ENCODE measurements around the gene MAPK12. TPM values are rescaled to one million over a fixed set of nuclear protein-coding genes. Genes with fewer than 3 reads are reported as not detected.

The MAPK12 gene
- total RNA-seq, 4 donors from 2014 or later: 3.6 to 17.7 (median 5.4) TPM

DNA sequence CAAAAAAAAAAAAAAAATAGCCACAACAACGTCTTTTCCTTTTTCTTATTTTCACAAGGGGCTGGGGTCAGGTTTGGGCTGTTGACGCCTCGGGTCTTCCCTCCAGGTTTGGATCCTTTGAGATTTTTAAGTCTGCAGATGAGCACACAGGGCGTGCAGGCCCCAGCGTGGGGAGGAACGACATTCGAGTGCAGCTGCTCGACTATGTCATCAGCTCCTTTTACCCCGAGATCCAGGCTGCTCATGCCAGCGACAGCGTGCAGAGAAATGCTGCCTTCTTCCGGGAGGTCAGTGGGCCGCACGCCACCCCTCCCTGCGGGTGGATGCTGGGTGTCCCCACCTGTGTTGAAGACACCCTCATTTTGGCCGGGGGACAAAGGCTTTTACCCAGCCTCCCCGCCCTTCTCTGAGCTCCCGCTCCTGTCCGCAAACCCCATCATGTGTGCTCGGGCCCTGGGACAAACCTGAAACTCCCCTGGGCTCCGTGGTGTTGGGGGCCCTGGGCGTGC is 53.0 kb downstream of the MAPK12 start:
- TF ChIP-seq, protein P1, sequence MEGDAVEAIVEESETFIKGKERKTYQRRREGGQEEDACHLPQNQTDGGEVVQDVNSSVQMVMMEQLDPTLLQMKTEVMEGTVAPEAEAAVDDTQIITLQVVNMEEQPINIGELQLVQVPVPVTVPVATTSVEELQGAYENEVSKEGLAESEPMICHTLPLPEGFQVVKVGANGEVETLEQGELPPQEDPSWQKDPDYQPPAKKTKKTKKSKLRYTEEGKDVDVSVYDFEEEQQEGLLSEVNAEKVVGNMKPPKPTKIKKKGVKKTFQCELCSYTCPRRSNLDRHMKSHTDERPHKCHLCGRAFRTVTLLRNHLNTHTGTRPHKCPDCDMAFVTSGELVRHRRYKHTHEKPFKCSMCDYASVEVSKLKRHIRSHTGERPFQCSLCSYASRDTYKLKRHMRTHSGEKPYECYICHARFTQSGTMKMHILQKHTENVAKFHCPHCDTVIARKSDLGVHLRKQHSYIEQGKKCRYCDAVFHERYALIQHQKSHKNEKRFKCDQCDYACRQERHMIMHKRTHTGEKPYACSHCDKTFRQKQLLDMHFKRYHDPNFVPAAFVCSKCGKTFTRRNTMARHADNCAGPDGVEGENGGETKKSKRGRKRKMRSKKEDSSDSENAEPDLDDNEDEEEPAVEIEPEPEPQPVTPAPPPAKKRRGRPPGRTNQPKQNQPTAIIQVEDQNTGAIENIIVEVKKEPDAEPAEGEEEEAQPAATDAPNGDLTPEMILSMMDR (IDR thresholded peaks at IDR 0.05; ENCODE audit: low read depth): no peak

DNA sequence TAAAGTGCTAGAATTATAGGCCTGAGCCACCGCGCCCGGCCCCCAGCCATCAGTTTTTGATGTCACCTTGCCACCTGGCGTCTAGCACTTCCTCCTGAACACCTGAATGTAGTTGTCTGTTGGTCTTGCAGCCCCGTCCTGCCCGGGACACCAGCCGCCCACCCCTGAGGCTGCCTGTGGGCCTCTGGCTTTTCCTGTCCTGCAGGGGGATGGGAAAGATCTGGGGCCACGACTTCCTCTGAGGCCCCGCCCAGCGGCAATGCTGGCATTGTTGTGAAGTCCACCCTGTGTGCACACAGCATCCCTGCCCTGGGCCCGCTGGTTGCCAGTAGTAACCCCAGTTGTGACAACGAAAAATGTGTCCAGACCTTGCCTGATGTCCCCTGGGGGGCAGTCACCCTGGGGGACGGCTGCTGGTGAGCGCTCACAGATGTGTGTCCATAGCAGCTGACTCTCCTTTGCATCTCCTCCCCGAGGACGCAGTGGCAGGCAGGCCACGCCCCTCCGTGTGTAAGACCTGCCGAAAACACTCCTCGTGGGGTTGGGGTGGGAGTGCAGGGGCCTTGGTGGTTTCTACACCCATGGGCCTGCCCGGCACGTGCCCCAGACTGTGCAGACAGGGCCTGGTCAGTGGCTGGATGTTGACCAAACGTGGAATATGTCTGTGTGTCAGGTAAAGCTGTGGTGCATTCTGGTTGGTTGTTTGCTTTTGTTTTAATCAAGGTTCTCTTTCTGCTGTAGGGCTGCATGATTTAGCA is 53.9 kb downstream of the MAPK12 start:
- TF ChIP-seq, protein P1 (IDR thresholded peaks at IDR 0.05; ENCODE audit: low read depth): no peak

DNA sequence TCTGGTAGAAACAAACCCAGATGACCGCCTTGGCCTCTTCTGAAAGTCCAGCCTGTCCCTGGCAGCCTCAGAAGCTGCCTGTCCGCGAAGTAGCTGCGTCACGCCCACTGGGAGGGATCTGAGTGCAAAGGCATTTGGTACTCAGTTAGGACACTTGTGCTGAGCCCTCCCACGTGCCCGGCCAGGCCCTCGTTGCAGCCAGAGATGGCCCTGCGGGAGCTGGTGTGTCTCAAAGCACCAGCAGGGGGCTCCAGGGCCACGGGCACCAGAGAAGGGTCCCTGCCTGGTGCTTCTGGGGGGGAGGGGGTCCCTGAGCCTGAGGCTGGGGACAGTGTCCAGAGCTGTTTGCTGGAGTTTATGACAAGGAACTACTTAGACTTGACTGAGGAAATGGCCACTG is 54.9 kb downstream of the MAPK12 start:
- TF ChIP-seq, protein P1 (IDR thresholded peaks at IDR 0.05; ENCODE audit: low read depth): no peak

DNA sequence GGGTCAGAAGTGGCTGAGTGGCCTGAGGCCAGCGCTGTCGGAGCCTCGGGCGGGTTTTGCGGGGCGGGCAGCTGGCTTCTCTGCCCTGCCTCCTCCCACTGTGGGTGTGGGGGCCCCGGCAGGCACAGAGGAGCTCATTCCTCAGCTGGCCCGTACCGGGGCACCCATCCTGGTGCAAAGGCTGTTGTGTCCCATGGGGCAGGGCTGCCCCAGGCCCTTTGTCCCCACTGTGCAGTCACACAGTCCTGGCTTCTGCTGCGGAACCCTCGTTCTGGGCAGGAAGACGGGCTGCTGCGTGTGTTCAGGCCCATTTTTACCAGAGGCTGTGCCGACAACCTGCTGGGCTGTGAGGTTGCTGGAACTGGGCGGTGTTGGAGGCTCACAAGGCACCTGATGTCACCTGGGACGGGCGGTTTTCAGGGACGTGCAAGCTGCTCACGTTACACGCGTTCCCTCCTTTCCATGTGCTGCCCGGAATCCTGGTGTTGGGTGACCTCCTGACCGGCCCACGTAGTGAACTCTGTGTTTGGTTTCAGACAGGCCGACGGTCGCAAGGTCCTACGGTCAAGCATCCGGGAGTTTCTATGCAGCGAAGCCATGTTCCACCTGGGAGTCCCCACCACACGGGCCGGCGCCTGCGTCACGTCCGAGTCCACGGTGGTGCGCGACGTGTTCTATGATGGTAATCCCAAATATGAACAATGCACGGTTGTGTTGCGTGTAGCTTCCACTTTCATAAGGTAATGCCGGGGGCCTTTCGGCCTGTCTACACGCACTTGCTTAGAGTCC is 55.5 kb downstream of the MAPK12 start:
- TF ChIP-seq, protein P1 (IDR thresholded peaks at IDR 0.05; ENCODE audit: low read depth): no peak

DNA sequence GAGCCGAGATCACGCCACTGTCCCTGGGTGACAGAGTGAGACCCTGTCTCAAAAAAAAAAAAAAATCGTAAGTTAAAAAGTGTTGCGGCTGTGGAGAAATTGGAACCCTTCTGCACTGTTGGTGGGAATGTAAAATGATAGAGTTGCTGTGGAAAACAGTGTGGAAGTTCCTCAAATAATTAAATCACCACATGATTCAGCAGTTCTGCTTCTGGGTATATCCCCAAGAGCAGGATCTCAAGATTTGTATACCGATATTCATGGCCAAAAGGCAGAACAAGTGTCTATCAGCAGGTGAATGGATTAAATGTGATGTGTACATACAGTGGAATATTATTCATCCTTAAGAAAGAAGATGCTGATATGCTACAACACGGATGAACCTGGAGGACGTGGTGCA is 56.9 kb downstream of the MAPK12 start:
- TF ChIP-seq, protein P1 (IDR thresholded peaks at IDR 0.05; ENCODE audit: low read depth): no peak

DNA sequence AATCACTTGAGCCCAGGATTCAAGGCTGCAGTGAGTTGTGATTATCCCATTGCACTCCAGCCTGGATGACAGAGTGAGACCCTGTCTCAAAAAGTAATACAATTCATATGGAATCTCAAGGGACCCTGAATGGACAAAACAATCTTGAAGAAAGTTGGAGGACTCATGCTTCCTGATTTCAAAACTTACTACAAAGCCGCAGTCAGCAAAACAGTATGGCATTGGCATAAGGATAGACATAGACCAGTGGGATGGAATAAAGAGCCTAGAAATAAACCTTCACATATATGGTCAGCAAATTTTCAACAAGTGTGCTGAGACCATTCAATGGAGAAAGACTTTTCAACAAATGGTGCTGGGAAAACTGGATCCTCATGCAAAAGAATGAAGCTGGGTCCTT is 58.2 kb downstream of the MAPK12 start:
- TF ChIP-seq, protein P1 (IDR thresholded peaks at IDR 0.05; ENCODE audit: low read depth): no peak

Other genes with a start within 250 kb of the MAPK12 start
- not detected for gene IL17REL, start 248.9 kb downstream of the MAPK12 start, total RNA-seq
- not detected for gene TTLL8, start 203.4 kb downstream of the MAPK12 start, total RNA-seq
- 1 to 10 TPM in 1 of 4 donors, under 1 TPM in 1, not detected in 2; 0.22 to 1.1 TPM for gene MLC1, start 176.3 kb downstream of the MAPK12 start, total RNA-seq
- gene MOV10L1, start 171.7 kb downstream of the MAPK12 start, total RNA-seq: 1 to 10 TPM in 2 of 4 donors, under 1 TPM in 1, not detected in 1; 0.17 to 1.3 (median 1.1) TPM
- under 1 TPM in 1 of 4 donors, not detected in 3; 0.44 TPM for gene PANX2, start 91.0 kb downstream of the MAPK12 start, total RNA-seq
- 10 to 100 TPM; 10.8 to 30.5 (median 17.8) TPM for gene TRABD, start 75.8 kb downstream of the MAPK12 start, total RNA-seq
- 10 to 100 TPM; 13.2 to 36.5 (median 18.9) TPM for gene SELENOO, start 60.7 kb downstream of the MAPK12 start, total RNA-seq
- 10 to 100 TPM; 21.1 to 60.3 (median 25.6) TPM for gene TUBGCP6, start 16.7 kb downstream of the MAPK12 start, total RNA-seq
- 10 to 100 TPM; 10.4 to 55.0 (median 22.7) TPM for gene HDAC10, start 10.4 kb downstream of the MAPK12 start, total RNA-seq
- 10 to 100 TPM in 2 of 4 donors, 1 to 10 TPM in 2; 6.2 to 53.5 (median 13.1) TPM for gene MAPK11, start 8.7 kb upstream of the MAPK12 start, total RNA-seq
- gene PLXNB2, start 46.0 kb upstream of the MAPK12 start, total RNA-seq: 100 to 1,000 TPM in 2 of 4 donors, 10 to 100 TPM in 2; 59.2 to 128 (median 97.0) TPM
- 1 to 10 TPM; 1.5 to 4.0 (median 1.9) TPM for gene DENND6B, start 65.3 kb upstream of the MAPK12 start, total RNA-seq
- 10 to 100 TPM; 23.8 to 86.3 (median 37.0) TPM for gene PPP6R2, start 81.6 kb upstream of the MAPK12 start, total RNA-seq
- 10 to 100 TPM; 19.9 to 66.1 (median 26.7) TPM for gene SBF1, start 213.4 kb upstream of the MAPK12 start, total RNA-seq
- not detected for gene ADM2, start 219.9 kb upstream of the MAPK12 start, total RNA-seq
- gene MIOX, start 225.2 kb upstream of the MAPK12 start, total RNA-seq: not detected
- 10 to 100 TPM; 24.1 to 76.3 (median 37.0) TPM for gene LMF2, start 246.0 kb upstream of the MAPK12 start, total RNA-seq
- gene NCAPH2, start 246.5 kb upstream of the MAPK12 start, total RNA-seq: 10 to 100 TPM; 15.3 to 55.6 (median 27.8) TPM